Coronary artery (tissue), 2 donors: ENCODE measurements around the gene PC.

ENCODE experiments used
- DNase-seq: peaks from one replicate; pipeline ENCODE4 v3.0.0-alpha.2; 2017; ENCODE audit warnings: low spot score
- H3K27ac ChIP-seq, 2 donors: fragments of 200-600 bp; sonication (generic); one replicate each; pipeline ENCODE4 v1.5.1; 2016 to 2019
- H3K4me3 ChIP-seq: fragments of 200-600 bp; sonication (generic); 2 replicates; pipeline ENCODE4 v1.5.1; 2016; ENCODE audit warnings: mild to moderate bottlenecking, moderate library complexity
- CTCF ChIP-seq: fragments of 200-600 bp; sonication (generic); IDR thresholded peaks from one replicate; pipeline ENCODE4 v1.5.1; 2019; ENCODE audit warnings: antibody characterized with exemption

PC gene

GRCh38 chr11:66971488-66971887 is 13.3 kb upstream of the PC start:
- H3K27ac ChIP-seq: peak overlapping the region; percentile 95 to 98
- H3K4me3 ChIP-seq: peak overlapping the region; percentile 33
- TF ChIP-seq CTCF: no peak
- no peak for DNase-seq

DNA sequence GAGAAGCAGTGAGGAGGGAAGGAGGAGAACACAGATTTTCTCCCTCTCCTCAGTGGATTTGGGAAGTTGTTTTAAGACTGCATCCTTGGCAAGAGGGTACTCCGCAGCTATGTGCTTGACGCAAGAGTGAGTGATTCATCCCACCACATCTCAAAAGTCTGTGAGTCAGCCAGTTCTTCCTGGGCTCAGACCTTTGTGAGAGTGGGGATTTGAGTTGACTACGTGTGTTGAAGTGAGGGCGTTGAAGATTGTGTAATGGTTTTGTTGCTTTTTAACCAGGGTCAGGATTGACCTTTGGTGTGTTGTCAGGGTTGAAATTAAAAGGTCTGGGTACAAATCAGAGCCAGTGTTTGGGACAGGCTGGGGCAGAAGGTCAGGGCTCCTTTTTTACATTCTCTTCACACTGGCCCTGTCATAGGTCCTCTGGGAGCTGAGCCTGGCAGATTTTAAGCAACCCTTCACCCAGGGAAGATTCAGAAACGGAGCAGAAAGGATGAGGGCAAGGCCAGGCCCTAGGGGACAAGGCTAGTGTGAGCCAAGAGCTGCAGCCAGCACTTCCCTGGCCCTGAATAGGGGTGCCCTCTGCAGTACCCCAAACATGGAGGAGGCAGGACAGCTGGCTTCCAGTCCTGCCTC is 12.7 kb upstream of the PC start:
- TF ChIP-seq CTCF: no peak
- Histone ChIP-seq H3K4me3 (peak overlapping the region; percentile 33), H3K27ac (peak overlapping the region; percentile 95 to 98)
- DNase-seq: peak; percentile 90

DNA sequence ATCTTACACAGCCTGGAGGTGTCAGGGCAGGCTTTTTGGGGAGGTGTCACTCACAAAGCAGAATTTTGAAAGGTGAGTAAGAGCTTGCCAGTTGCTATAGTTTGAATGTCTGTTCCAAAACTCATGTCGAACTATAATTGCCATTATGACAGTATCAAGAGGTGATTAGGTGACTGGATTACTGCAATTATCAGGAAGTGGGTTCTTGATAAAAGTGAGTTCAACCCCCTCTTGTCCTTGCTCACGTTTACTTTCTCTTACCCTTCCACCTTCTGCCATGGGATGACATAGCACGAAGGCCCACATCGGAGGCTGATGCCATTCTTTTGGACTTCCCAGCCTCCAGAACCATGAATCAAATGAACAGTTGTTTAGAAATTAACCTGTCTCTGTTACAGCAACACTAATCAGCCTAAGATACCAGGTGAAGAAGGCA is 12.2 kb upstream of the PC start:
- Histone ChIP-seq H3K27ac (peak overlapping the region; percentile 95 to 98), H3K4me3 (no peak overlapping the region)
- TF ChIP-seq CTCF: no peak
- DNase-seq: no peak

DNA sequence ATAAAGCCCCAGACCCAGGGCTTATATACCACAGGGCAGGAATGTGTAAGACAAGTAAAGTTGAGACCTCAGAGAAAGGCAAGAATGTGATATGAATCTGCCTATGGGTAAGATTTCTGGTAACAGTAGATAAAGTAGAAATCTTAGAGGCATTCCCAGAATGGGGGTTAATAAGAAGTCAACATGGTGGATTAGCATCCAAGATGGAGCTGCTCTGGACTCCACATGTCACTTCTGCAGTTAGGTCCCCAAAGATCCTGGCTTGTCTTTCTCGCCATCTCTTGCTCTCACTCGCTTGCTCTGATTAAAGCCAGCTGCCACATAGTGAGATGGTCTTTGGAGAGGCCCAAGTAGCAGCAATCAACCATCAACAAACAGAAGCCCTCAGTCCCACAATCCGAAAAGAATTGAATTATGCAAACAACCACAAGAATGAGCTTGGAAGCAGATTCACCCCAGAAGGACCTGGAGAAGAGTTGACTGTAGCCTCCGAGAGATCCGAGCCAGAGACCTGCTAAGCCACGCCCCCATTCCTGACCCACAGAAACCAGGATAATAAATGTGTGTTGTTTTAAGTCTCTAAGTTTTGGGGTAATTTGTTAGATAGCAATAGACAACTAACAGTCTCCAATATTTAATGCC is 11.5 kb upstream of the PC start:
- no peak for TF ChIP-seq CTCF
- Histone ChIP-seq H3K4me3 (no peak overlapping the region), H3K27ac (peak overlapping the region; percentile 95 to 98)
- DNase-seq: no peak

DNA sequence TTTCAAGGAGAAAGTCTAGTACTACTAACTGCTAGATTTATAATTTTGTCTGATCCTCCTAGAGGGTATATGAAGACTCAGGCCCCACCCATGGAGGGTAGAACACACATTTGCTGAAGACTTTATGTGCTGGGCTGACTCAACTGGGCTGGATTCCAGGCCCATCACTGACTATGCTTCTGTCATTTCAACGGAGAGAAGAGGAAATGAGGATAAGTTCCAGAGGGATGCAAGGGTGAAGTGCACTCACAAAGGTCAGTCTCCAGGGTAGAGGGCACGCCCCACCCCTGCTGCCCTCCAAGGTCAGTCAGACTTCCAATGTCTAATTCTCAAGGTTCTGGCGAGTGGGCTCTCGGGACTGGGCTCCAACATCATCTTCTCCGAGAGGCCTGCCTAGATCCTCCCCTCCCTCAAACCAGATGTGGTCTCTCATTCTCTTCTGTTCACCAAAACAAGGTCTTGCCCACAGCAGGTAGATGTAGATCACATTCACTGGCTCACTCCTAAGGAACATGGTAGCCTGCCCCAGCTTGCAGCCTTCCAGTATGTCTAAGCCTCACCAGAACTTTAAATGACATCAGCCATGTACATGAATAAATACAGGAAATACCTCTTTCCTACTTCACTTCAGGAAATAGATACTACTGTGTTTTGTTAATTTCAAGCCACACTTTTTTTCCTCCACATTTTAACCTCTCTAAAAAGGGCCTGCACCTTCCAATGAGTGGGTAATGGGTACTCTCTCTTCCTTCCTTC is 9.7 kb upstream of the PC start:
- DNase-seq: no peak
- peak overlapping the region; percentile 56 to 71 for H3K27ac ChIP-seq
- TF ChIP-seq CTCF: no peak

DNA sequence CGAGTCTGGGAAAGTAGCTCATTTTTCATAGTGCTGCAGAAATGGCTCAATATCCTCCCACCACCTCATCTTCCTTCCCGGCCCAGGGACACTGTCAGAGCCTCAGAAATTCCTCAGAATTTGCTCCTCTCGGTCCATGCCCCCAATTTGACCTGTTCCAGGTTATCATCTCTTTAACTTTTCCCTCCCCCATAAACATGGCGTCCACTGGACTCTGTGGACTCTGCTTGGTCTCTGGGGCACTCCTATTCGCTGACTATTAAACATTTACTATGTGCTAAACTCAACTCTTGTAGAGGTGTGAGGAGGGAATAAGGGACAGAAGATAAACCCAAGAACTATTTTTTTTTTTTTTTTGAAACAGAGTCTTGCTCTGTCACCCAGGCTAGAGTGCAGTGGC is 8.2 kb upstream of the PC start:
- Histone ChIP-seq H3K4me3 (no peak overlapping the region), H3K27ac (no peak overlapping the region)
- TF ChIP-seq CTCF: no peak
- DNase-seq: no peak

More for the DNA sequence above, 9.7 kb upstream of the PC start:
- H3K4me3 ChIP-seq: no peak overlapping the region
